ENCODE data around the gene SPRY4.

SPRY4 gene

GRCh38 chr5:142292808-142293207, 32.0 kb downstream of the SPRY4 start:
- no peaks in the 10 kb centered on the region for H3K9me3 ChIP-seq (replicated peaks; ENCODE audit: insufficient read depth, low read length)
- no peak for DNase-seq
- H3K36me3 ChIP-seq (replicated peaks; ENCODE audit: insufficient read depth, low read length), result no peaks in the 10 kb centered on the region
- H3K4me3 ChIP-seq (ENCODE audit: low read length), result no peak overlapping the region
- no peaks in the 10 kb centered on the region for H3K79me2 ChIP-seq (ENCODE audit: low read length)
- no peaks in the 10 kb centered on the region for H3K27me3 ChIP-seq (replicated peaks; ENCODE audit: insufficient read depth, low read length)
- H3K9me2 ChIP-seq (replicated peaks; ENCODE audit: insufficient read depth, low read length), result no peaks in the 10 kb centered on the region
- no peak overlapping the region for H3K9ac ChIP-seq (ENCODE audit: low read length)
- H3K27ac ChIP-seq (ENCODE audit: low read length), result no peak overlapping the region
- H2AFZ ChIP-seq (ENCODE audit: low read length), result no peak overlapping the region
- no peaks in the 10 kb centered on the region for H3K4me1 ChIP-seq (ENCODE audit: low read length)
- TF ChIP-seq EZH2phosphoT487 (IDR thresholded peaks at IDR 0.05; ENCODE audit: low read length) (no peak), CTCF (IDR thresholded peaks at IDR 0.05; ENCODE audit: low read length) (no peak), EZH2 (optimal IDR thresholded peaks at IDR 0.05; ENCODE audit: low read depth, low read length) (no peak)
- no peaks in the 10 kb centered on the region for H4K20me1 ChIP-seq (ENCODE audit: insufficient read depth, low read length)
- no peak overlapping the region for H3K4me2 ChIP-seq (ENCODE audit: low read depth, low read length)
- no peaks in the 10 kb centered on the region for H3F3A ChIP-seq (ENCODE audit: insufficient read depth, low read length)

GRCh38 chr5:142292249-142292648, 32.6 kb downstream of the SPRY4 start:
- Histone ChIP-seq H4K20me1 (ENCODE audit: insufficient read depth, low read length) (no peaks in the 10 kb centered on the region), H3K36me3 (replicated peaks; ENCODE audit: insufficient read depth, low read length) (no peaks in the 10 kb centered on the region), H3K9me2 (replicated peaks; ENCODE audit: insufficient read depth, low read length) (no peaks in the 10 kb centered on the region), H3K9ac (ENCODE audit: low read length) (no peak overlapping the region), H3K27me3 (replicated peaks; ENCODE audit: insufficient read depth, low read length) (no peaks in the 10 kb centered on the region), H3F3A (ENCODE audit: insufficient read depth, low read length) (no peaks in the 10 kb centered on the region), H3K9me3 (replicated peaks; ENCODE audit: insufficient read depth, low read length) (no peaks in the 10 kb centered on the region), H3K79me2 (ENCODE audit: low read length) (no peaks in the 10 kb centered on the region), H3K4me2 (ENCODE audit: low read depth, low read length) (no peak overlapping the region), H3K27ac (ENCODE audit: low read length) (no peak overlapping the region), H2AFZ (ENCODE audit: low read length) (no peak overlapping the region), H3K4me3 (ENCODE audit: low read length) (no peak overlapping the region), H3K4me1 (ENCODE audit: low read length) (no peaks in the 10 kb centered on the region)
- TF ChIP-seq EZH2phosphoT487 (IDR thresholded peaks at IDR 0.05; ENCODE audit: low read length), result no peak
- TF ChIP-seq EZH2 (optimal IDR thresholded peaks at IDR 0.05; ENCODE audit: low read depth, low read length), result no peak
- TF ChIP-seq CTCF (IDR thresholded peaks at IDR 0.05; ENCODE audit: low read length), result no peak
- no peak for DNase-seq

- TF ChIP-seq EZH2 (optimal IDR thresholded peaks at IDR 0.05; ENCODE audit: low read depth, low read length), result no peak
- TF ChIP-seq CTCF (IDR thresholded peaks at IDR 0.05; ENCODE audit: low read length), result no peak
- no peak for TF ChIP-seq EZH2phosphoT487 (IDR thresholded peaks at IDR 0.05; ENCODE audit: low read length)
- no peak for DNase-seq
- no peaks in the 10 kb centered on the region for H3K9me2 ChIP-seq (replicated peaks; ENCODE audit: insufficient read depth, low read length)
- H2AFZ ChIP-seq (ENCODE audit: low read length), result no peak overlapping the region
- H3K4me1 ChIP-seq (ENCODE audit: low read length), result no peaks in the 10 kb centered on the region
- no peak overlapping the region for H3K4me2 ChIP-seq (ENCODE audit: low read depth, low read length)
- H3K4me3 ChIP-seq (ENCODE audit: low read length), result no peak overlapping the region
- H3K9ac ChIP-seq (ENCODE audit: low read length), result no peak overlapping the region
- H3K79me2 ChIP-seq (ENCODE audit: low read length), result no peaks in the 10 kb centered on the region
- H3K9me3 ChIP-seq (replicated peaks; ENCODE audit: insufficient read depth, low read length), result no peaks in the 10 kb centered on the region
- H3F3A ChIP-seq (ENCODE audit: insufficient read depth, low read length), result no peaks in the 10 kb centered on the region
- no peak overlapping the region for H3K27ac ChIP-seq (ENCODE audit: low read length)
- H3K36me3 ChIP-seq (replicated peaks; ENCODE audit: insufficient read depth, low read length), result no peaks in the 10 kb centered on the region
- H4K20me1 ChIP-seq (ENCODE audit: insufficient read depth, low read length), result no peaks in the 10 kb centered on the region
- H3K27me3 ChIP-seq (replicated peaks; ENCODE audit: insufficient read depth, low read length), result no peaks in the 10 kb centered on the region
These were observed 34.1 kb downstream of the SPRY4 start for GRCh38 chr5:142290577-142291299.
